BJ (cell line): Measurements from ENCODE around the gene SCMH1. TPM values are rescaled to one million over a fixed set of nuclear protein-coding genes. Genes with fewer than 3 reads are reported as not detected.

Source experiments
- CTCF ChIA-PET: fragments of 350-600 bp; formaldehyde crosslinking; extraction: SDS; loops from one replicate; lab custom pipeline; 2021; ENCODE audit warnings: antibody characterized with exemption, inconsistent platforms; lab: Yijun Ruan, JAX
- POLR2A ChIA-PET: fragments of 300-600 bp; sonication (Branson Sonifier 250); formaldehyde crosslinking; extraction: SDS; loops from one replicate; lab custom pipeline; 2021; ENCODE audit warnings: antibody characterized with exemption; lab: Charles Lee
- DNase-seq: peaks from one replicate; pipeline ENCODE4 v3.0.0-alpha.2; 2011; ENCODE audit warnings: low read depth
- H3K27me3 ChIP-seq: 2 replicates; pipeline ENCODE4 v1.6.0; 2011; ENCODE audit warnings: low read length; ENCODE audit not compliant: control insufficient read depth, insufficient read depth
- H3K36me3 ChIP-seq: 2 replicates; pipeline ENCODE4 v1.5.1; 2011; ENCODE audit warnings: low read length; ENCODE audit not compliant: control insufficient read depth, insufficient read depth
- H3K4me3 ChIP-seq: 2 replicates; pipeline ENCODE4 v1.5.1; 2011; ENCODE audit warnings: low read depth, mild to moderate bottlenecking, control low read depth, low read length
- polyA plus RNA-seq: library from polyadenylated mRNA; depleted of rRNA; stranded (reverse); fragments of >200 nt; gene quantifications from 2 replicates; pipeline ENCODE4 v1.2.3, GENCODE V29; 2011
- TF ChIP-seq, protein P1 (sequence below): IDR thresholded peaks from 2 replicates; pipeline ENCODE4 v1.5.1; 2011; ENCODE audit warnings: low read depth, mild to moderate bottlenecking, control low read depth, inconsistent platforms, low read length, moderate library complexity; ENCODE audit not compliant: insufficient read depth

SCMH1 gene
- polyA plus RNA-seq, 1 experiment, result 44.9 TPM

GRCh38 chr1:41110286-41110685, 131.8 kb downstream of the SCMH1 start:
- Histone ChIP-seq H3K27me3 (no peaks in the 10 kb centered on the region), H3K36me3 (no peaks in the 10 kb centered on the region), H3K4me3 (no peak overlapping the region)
- ChIA-PET CTCF (interaction anchor here (1.1 to 1.4 kb wide), 2 partner anchors 13 to 128 kb away, joined by 3 to 5 read pairs; no protein-coding TSS in a partner anchor), POLR2A (interaction anchor here (0.6 kb wide), 1 partner anchor 46 kb away, joined by 3 read pairs; no protein-coding TSS in a partner anchor)
- TF ChIP-seq, protein P1, sequence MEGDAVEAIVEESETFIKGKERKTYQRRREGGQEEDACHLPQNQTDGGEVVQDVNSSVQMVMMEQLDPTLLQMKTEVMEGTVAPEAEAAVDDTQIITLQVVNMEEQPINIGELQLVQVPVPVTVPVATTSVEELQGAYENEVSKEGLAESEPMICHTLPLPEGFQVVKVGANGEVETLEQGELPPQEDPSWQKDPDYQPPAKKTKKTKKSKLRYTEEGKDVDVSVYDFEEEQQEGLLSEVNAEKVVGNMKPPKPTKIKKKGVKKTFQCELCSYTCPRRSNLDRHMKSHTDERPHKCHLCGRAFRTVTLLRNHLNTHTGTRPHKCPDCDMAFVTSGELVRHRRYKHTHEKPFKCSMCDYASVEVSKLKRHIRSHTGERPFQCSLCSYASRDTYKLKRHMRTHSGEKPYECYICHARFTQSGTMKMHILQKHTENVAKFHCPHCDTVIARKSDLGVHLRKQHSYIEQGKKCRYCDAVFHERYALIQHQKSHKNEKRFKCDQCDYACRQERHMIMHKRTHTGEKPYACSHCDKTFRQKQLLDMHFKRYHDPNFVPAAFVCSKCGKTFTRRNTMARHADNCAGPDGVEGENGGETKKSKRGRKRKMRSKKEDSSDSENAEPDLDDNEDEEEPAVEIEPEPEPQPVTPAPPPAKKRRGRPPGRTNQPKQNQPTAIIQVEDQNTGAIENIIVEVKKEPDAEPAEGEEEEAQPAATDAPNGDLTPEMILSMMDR, result no peak
- DNase-seq, result no peak

GRCh38 chr1:41109310-41110197, 132.6 kb downstream of the SCMH1 start:
- H3K27me3 ChIP-seq, result no peaks in the 10 kb centered on the region
- ChIA-PET POLR2A (interaction anchor here (0.6 kb wide), 1 partner anchor 46 kb away, joined by 3 read pairs; no protein-coding TSS in a partner anchor), CTCF (interaction anchor here (1.1 to 1.4 kb wide), 2 partner anchors 13 to 129 kb away, joined by 3 to 5 read pairs; no protein-coding TSS in a partner anchor)
- no peak overlapping the region for H3K4me3 ChIP-seq
- H3K36me3 ChIP-seq, result no peaks in the 10 kb centered on the region
- peak; percentile 86 for DNase-seq
- TF ChIP-seq, protein P1, result no peak

GRCh38 chr1:41108696-41109275, 133.3 kb downstream of the SCMH1 start:
- ChIA-PET CTCF (interaction anchor here (0.6 kb wide), 1 partner anchor 89 kb away, joined by 3 read pairs; no protein-coding TSS in a partner anchor), POLR2A (no interaction called here)
- no peak for DNase-seq
- Histone ChIP-seq H3K27me3 (no peaks in the 10 kb centered on the region), H3K4me3 (no peak overlapping the region), H3K36me3 (no peaks in the 10 kb centered on the region)
- TF ChIP-seq, protein P1, result no peak

GRCh38 chr1:41103766-41104165, 138.3 kb downstream of the SCMH1 start:
- H3K27me3 ChIP-seq, result no peaks in the 10 kb centered on the region
- POLR2A ChIA-PET, result interaction anchor here (0.6 kb wide), 1 partner anchor 1713 kb away, joined by 4 read pairs; the partner anchor contains the start of genes ERMAP and SVBP
- TF ChIP-seq, protein P1, result no peak
- no peaks in the 10 kb centered on the region for H3K36me3 ChIP-seq
- no peak overlapping the region for H3K4me3 ChIP-seq
- CTCF ChIA-PET, result interaction anchor here (0.8 to 1.6 kb wide), 2 partner anchors 20 to 59 kb away, joined by 3 to 4 read pairs; no protein-coding TSS in a partner anchor
- no peak for DNase-seq

GRCh38 chr1:41102653-41103052, 139.5 kb downstream of the SCMH1 start:
- ChIA-PET POLR2A (no interaction called here), CTCF (interaction anchor here (0.7 to 1.1 kb wide), 2 partner anchors 20 to 634 kb away, joined by 3 read pairs; no protein-coding TSS in a partner anchor)
- Histone ChIP-seq H3K4me3 (no peak overlapping the region), H3K36me3 (no peaks in the 10 kb centered on the region), H3K27me3 (no peaks in the 10 kb centered on the region)
- DNase-seq, result no peak
- TF ChIP-seq, protein P1, result no peak
